ENCODE data around the gene SAMD10. TPM values are rescaled to one million over a fixed set of nuclear protein-coding genes. Genes with fewer than 3 reads are reported as not detected.

The SAMD10 gene
- total RNA-seq, 6 donors from 2014 or later, result 2.6 to 7.2 (median 4.7) TPM

GRCh38 chr20:63966172-63966943 is 13.1 kb downstream of the SAMD10 start:
- ATAC-seq (ENCODE audit: low FRiP score in 2 of 2), result no peak
- peak in 1 of 2 donors; percentile 49 for DNase-seq
- no peak for TF ChIP-seq POLR2AphosphoS5 (IDR thresholded peaks at IDR 0.05)
- no peak for TF ChIP-seq CTCF (IDR thresholded peaks at IDR 0.05)
- TF ChIP-seq POLR2A (IDR thresholded peaks at IDR 0.05), result no peak
- TF ChIP-seq EP300 (IDR thresholded peaks at IDR 0.05), result no peak
- Histone ChIP-seq H3K4me3 (no peak overlapping the region), H3K36me3 (peaks cover 0 to 42% (median 32%) of the 10 kb centered on the region in 4 donors), H3K27me3 (no peaks in the 10 kb centered on the region), H3K4me1 (peaks cover 16 to 20% (median 17%) of the 10 kb centered on the region in 4 donors), H3K9me3 (peaks cover 0 to 13% (median 0%) of the 10 kb centered on the region in 4 donors), H3K27ac (no peak overlapping the region)
- 94 to 96% methylated on average over 15 to 27 of the region's 27 CpGs for WGBS, 2 donors

- Histone ChIP-seq H3K27me3 (no peaks in the 10 kb centered on the region), H3K9me3 (peaks cover 0 to 13% (median 0%) of the 10 kb centered on the region in 4 donors), H3K27ac (no peak overlapping the region), H3K4me3 (no peak overlapping the region), H3K36me3 (peaks cover 0 to 56% (median 44%) of the 10 kb centered on the region in 4 donors), H3K4me1 (peaks cover 8 to 12% (median 9%) of the 10 kb centered on the region in 4 donors)
- ATAC-seq (ENCODE audit: low FRiP score in 2 of 2), result no peak
- 94 to 96% methylated on average over 11 to 16 of the region's 16 CpGs for WGBS, 2 donors
- peak in 1 of 2 donors; percentile 77 for DNase-seq
- TF ChIP-seq POLR2AphosphoS5 (IDR thresholded peaks at IDR 0.05), result no peak
- TF ChIP-seq CTCF (IDR thresholded peaks at IDR 0.05), result no peak
- no peak for TF ChIP-seq EP300 (IDR thresholded peaks at IDR 0.05)
- TF ChIP-seq POLR2A (IDR thresholded peaks at IDR 0.05), result no peak
Measured at GRCh38 chr20:63964412-63964811, 15.0 kb downstream of the SAMD10 start.

GRCh38 chr20:63963784-63964301 is 15.6 kb downstream of the SAMD10 start:
- TF ChIP-seq CTCF (IDR thresholded peaks at IDR 0.05) (no peak), POLR2A (IDR thresholded peaks at IDR 0.05) (no peak), POLR2AphosphoS5 (IDR thresholded peaks at IDR 0.05) (no peak), EP300 (IDR thresholded peaks at IDR 0.05) (no peak)
- no peak overlapping the region for H3K27ac ChIP-seq
- peaks cover 0 to 13% (median 0%) of the 10 kb centered on the region in 4 donors for H3K9me3 ChIP-seq
- H3K4me3 ChIP-seq, result no peak overlapping the region
- 97% methylated on average over 11 to 16 of the region's 16 CpGs for WGBS, 2 donors
- ATAC-seq (ENCODE audit: low FRiP score in 2 of 2) (no peak), DNase-seq (peak in 1 of 2 donors; percentile 75)
- peaks cover 5 to 6% (median 5%) of the 10 kb centered on the region in 4 donors for H3K4me1 ChIP-seq
- no peaks in the 10 kb centered on the region for H3K27me3 ChIP-seq
- peaks cover 0 to 62% (median 48%) of the 10 kb centered on the region in 4 donors for H3K36me3 ChIP-seq

GRCh38 chr20:63963348-63963741 is 16.1 kb downstream of the SAMD10 start:
- DNase-seq (peak in 1 of 2 donors; percentile 82), ATAC-seq (ENCODE audit: low FRiP score in 2 of 2) (no peak)
- Histone ChIP-seq H3K27ac (no peak overlapping the region), H3K4me1 (peaks cover under 1 to 1% (median under 1%) of the 10 kb centered on the region in 4 donors), H3K4me3 (no peak overlapping the region), H3K9me3 (peaks cover 0 to 13% (median 0%) of the 10 kb centered on the region in 4 donors), H3K27me3 (no peaks in the 10 kb centered on the region), H3K36me3 (peaks cover 0 to 65% (median 49%) of the 10 kb centered on the region in 4 donors)
- TF ChIP-seq CTCF (IDR thresholded peaks at IDR 0.05), result no peak
- TF ChIP-seq EP300 (IDR thresholded peaks at IDR 0.05), result no peak
- TF ChIP-seq POLR2A (IDR thresholded peaks at IDR 0.05), result no peak
- TF ChIP-seq POLR2AphosphoS5 (IDR thresholded peaks at IDR 0.05), result no peak
- WGBS, 2 donors, result 96 to 100% methylated on average over 18 to 27 of the region's 27 CpGs
